ENCODE measurements around the gene LRRC14B.

Gene LRRC14B

DNA sequence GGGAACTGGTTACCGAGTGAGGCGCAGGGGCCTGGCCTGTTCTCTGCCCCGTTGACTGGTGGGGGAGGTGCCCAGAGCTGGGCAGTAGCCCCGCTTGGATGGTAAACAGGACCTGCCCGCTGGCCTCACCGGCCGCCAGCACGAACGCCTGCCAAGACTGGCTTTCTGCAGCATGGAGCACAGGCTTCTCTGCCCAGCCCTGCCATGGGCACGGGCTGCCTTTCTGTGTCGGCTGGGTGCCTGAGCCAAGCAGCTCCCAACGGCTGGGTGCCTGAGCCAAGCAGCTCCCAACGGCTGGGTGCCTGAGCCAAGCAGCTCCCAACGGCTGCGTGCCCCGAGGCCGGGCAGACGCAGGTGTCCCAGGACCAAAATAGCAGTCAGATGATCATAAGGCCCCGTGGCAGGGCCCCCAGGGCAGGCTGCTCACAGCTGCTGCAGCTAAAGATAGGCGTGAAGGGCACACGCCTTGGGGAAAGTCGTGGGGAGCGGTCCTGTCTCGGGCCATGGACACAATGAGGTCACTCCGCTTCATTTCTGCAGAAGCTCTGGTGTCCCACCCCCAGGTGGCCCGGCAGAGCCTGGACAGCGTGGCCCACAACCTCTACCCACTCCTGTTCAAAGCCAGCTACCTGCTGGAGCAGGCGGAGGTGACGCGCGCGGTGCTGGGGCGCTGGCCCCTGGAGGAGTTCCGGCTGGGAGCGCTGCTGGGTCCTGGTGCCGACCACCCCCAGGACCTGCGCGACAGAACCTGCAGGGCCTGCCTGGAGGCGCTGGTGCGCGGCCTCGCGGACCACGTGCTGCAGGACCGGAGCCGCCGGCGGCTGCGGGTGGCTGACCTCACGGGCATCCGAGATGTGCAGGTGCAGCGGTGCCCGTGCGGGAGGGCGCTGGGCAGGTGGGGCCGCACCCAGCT lies at the start of gene LRRC14B:
Gene LRRC14B (plus strand): TSS at position 460 of the 913 bp plus-strand sequence. CDS start 44 bp downstream, at position 504.
- DNase-seq (ENCODE audit: low read depth): no peak

DNA sequence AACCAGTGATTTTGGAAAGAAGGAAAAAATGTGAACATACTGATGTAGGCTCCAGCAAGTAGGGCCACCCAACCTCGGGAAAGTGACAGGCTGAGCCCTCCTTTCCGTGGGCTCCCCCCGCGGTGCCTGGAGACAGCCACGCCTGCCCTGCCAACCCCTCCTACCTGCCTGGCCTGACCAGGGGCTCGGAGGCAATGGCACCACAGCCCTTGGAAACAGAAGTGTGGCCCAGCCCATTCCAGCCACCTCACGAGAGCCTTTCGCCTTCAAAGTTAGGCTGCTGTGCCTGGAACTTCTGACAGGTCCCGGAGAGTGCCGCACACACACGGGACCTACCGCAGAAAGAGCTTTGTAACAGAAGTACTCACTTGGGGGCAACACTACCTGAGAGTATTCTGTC lies 49.5 kb upstream of the LRRC14B start:
- no peak for DNase-seq (ENCODE audit: low read depth)

GRCh38 chr5:142246-142810 lies 49.0 kb upstream of the LRRC14B start:
- DNase-seq (ENCODE audit: low read depth): no peak

DNA sequence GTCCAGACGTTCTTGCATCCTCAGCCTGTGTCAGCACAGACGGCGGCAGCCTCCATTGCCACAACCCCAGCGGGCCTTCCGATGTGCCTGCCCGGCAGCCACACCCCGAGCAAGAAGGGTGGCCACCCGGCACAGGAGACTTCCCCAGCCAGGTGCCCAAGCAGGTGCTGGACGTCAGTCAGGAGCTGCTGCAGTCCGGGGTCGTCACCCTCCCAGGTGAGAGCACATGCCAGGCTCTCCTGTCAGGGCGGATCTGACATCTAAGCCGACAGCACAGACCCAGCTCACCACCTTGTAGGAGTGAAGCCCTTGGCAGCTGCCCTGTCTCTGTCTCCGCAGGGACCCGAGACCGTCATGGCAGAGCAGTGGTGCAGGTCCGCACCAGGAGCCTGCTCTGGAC lies 48.3 kb upstream of the LRRC14B start:
- DNase-seq (ENCODE audit: low read depth): no peak

GRCh38 chr5:144941-145340 lies 46.4 kb upstream of the LRRC14B start:
- DNase-seq (ENCODE audit: low read depth): no peak

DNA sequence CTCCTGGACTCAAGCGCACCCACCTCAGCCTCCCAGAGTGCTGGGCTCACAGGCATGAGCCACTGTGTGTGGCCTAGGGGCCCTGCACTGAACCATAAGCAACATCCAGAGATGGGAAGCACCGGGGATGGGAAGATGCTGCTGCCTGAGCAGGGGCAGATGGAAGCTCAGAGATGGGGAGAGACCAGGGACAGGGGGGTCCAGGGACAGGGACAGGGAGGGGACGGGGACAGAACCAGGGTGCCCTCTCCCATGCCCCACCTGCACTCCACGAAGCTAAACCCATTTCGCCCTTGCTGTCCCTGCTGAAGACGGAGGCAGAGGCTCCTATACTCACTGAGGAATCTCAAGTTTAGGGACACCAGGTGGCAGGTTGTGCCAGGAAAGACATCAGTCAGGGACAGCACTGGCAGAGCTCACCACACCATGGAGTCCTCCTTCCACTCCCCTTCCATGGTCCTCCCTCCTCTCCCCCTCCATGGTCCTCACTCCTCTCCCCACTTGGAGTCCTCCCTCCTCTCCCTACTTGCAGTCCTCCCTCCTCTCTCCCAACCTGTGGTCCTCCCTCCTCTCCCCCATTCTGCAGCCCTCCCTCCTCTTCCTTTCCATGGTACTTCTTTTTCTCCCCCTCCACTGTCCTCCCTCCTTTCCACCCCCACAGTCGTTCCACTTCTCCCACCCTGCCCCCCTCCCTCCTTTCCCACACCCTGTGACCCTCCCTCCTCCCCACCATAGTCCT lies 45.5 kb upstream of the LRRC14B start:
- DNase-seq (ENCODE audit: low read depth): no peak

- DNase-seq (ENCODE audit: low read depth): no peak
Measured at GRCh38 chr5:147751-148150, 43.5 kb upstream of the LRRC14B start.

- DNase-seq (ENCODE audit: low read depth): no peak
Measured at GRCh38 chr5:149745-150485, 41.4 kb upstream of the LRRC14B start.

DNA sequence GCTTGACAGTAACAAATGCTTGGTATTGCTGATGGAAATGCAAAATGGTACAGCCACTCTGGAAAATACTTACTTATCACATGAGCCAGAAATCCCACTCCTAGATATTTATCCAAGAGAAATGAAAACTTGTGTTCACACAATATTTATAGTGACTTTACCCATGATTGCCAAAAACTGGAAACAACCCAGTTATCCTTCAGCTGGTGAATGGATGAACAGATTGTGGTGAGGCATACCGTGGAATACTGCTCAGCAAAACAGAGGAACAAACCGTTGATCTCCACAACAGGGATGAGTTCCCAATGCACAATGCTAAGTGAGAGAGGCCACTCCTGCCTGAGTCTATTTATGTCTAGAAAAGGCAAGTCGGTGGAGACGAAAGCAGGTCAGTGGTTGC lies 40.5 kb upstream of the LRRC14B start:
- no peak for DNase-seq (ENCODE audit: low read depth)

- no peak for DNase-seq (ENCODE audit: low read depth)
Measured at GRCh38 chr5:152077-152476, 39.2 kb upstream of the LRRC14B start.

- no peak for DNase-seq (ENCODE audit: low read depth)
Measured at GRCh38 chr5:153256-153655, 38.0 kb upstream of the LRRC14B start.

- no peak for DNase-seq (ENCODE audit: low read depth)
Measured at GRCh38 chr5:154236-154635, 37.1 kb upstream of the LRRC14B start.

GRCh38 chr5:154826-155225 lies 36.5 kb upstream of the LRRC14B start:
- DNase-seq (ENCODE audit: low read depth): no peak

GRCh38 chr5:155651-156410 lies 35.5 kb upstream of the LRRC14B start:
- DNase-seq (ENCODE audit: low read depth): no peak

DNA sequence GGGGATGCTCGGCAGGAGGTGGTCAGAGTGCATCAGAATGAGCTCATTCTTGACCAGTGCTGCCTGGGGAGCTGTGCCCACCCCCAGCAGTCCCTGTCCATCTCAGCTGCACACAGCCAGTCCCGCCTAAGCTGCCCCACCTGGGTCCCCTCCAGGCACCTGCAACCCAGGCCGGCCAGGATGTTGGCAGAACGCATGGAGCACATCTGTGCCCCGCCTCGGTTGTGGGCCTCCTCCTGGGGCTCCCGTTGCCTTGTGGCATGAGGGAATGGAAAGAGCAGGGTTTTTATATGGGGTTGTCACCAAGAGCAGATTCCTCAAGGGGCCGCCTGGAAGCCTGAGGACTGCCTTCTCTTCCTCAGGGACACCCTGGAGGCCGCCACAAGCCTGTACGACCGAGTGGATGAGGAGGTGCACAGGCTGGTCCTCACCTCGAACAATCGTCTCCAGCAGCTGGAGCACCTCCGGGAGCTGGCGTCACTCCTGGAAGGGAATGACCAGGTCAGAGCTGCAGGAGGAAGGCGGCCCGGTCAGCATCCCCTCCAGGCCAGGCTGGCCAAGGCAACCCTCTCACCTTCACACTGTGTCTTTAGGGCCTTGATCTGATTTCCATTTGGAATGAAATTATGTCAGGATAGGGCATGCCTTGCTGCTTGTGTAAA lies 34.8 kb upstream of the LRRC14B start:
- DNase-seq (ENCODE audit: low read depth): no peak

DNA sequence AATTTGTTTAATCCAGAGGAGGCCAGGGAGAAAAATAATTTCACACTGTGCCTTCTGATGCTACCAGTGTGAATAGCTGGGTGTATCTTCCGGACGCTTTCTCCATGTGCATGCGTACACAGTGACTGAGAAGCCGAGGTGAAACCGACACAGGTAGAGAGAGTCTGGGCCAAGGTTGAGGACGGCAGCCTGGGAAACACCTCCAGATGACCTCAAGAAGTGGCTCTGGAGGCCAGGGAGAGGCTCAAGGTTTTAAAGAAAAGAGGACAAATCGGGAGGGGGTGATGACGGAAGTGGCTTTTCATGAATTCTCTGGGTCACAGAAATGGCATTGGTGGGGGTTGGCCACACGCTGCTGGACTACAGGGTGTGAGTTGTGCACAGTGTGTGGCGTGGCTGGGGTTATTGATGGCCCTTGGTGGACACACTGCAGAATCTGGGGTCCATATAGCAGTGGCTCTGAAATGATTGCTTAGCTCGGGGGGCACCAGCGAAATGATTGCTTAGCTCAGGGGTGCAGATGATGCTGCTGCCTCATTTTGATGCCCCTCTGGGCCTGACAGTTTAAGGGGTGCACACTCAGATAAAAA lies 34.1 kb upstream of the LRRC14B start:
- no peak for DNase-seq (ENCODE audit: low read depth)

- DNase-seq (ENCODE audit: low read depth): no peak
Measured at GRCh38 chr5:157801-158200, 33.5 kb upstream of the LRRC14B start.

GRCh38 chr5:158807-159447 lies 32.4 kb upstream of the LRRC14B start:
- DNase-seq (ENCODE audit: low read depth): no peak

DNA sequence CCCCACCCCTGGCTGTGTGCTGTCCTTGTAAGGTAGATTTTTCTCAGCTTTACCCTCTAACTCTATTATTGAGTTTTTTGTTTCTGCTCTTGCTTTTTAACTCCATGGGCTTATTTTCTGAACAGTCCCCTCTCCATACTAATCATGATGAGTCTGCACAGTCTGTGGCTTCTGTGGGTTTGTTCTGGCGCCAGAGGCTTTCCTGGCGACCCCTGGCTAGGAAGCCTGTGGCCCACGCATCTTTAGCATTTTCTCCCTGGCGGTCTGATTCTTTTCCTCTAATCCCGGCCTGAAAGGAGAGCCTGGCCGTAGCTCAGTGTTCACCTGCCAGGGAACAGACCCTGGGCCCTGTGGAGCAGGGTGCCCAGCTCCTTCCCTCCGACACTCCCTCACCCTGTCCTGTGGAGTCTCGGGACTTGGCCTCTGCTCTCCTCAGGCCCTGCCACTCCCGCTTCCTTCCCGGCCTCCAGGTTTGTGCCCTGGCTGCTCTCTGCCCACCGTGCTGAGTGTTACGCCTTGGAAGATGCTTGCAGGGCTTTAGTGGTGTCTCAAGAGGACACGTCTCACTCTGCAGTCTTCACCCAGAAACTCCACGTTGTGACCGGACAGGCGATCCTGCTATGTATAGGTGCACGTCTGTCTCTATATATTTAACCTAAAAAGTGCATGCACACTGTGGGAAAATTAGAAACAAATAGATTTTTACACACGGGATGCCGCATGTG lies 31.7 kb upstream of the LRRC14B start:
- no peak for DNase-seq (ENCODE audit: low read depth)
